OCI-LY3 (cell line): ENCODE measurements around the gene LSR.

ENCODE experiments used
- H2AFZ ChIP-seq: fragments of 200-600, 300-600 bp; shearing (Covaris generic); 2 replicates; pipeline ENCODE4 v1.6.0; 2014; ENCODE audit warnings: antibody characterized with exemption, low read depth, low read length
- H3K27ac ChIP-seq: fragments of 200-600, 300-600 bp; sonication (generic); 2 replicates; pipeline ENCODE4 v1.5.1; 2014; ENCODE audit warnings: mild to moderate bottlenecking, low read length, moderate library complexity, mixed read lengths
- H3K27me3 ChIP-seq: fragments of 200-600, 300-600 bp; sonication (generic); 2 replicates; pipeline ENCODE4 v1.6.1; 2014; ENCODE audit warnings: low read depth, low read length, mixed read lengths
- H3K36me3 ChIP-seq: fragments of 200-600, 300-600 bp; sonication (generic); replicated peaks from 2 replicates; pipeline ENCODE3; 2014; ENCODE audit warnings: low read depth, low read length, mixed read lengths
- H3K4me1 ChIP-seq: fragments of 300-600, 200-600 bp; sonication (generic); 2 replicates; pipeline ENCODE4 v1.6.1; 2014; ENCODE audit warnings: low read length, mixed read lengths
- H3K4me2 ChIP-seq: fragments of 200-600, 300-600 bp; sonication (generic); 2 replicates; pipeline ENCODE4 v1.6.1; 2014; ENCODE audit warnings: low read length, mixed read lengths
- H3K4me3 ChIP-seq: fragments of 300-600, 200-600 bp; sonication (generic); 2 replicates; pipeline ENCODE4 v1.5.1; 2014; ENCODE audit warnings: antibody characterized with exemption, mild to moderate bottlenecking, low read length, moderate library complexity
- H3K79me2 ChIP-seq: fragments of 300-600, 200-600 bp; shearing (Covaris generic); 2 replicates; pipeline ENCODE4 v1.6.1; 2014; ENCODE audit warnings: mild to moderate bottlenecking, low read length, mixed read lengths
- H3K9ac ChIP-seq: fragments of 300-600, 200-600 bp; shearing (Covaris generic); 2 replicates; pipeline ENCODE4 v1.6.0; 2014; ENCODE audit warnings: mild to moderate bottlenecking, low read length, moderate library complexity
- H3K9me3 ChIP-seq: fragments of 200-600, 300-600 bp; shearing (Covaris generic); 2 replicates; pipeline ENCODE4 v1.6.1; 2014; ENCODE audit warnings: low read length, mixed read lengths; ENCODE audit not compliant: insufficient read depth
- H4K20me1 ChIP-seq: fragments of 200-600, 300-600 bp; sonication (generic); 2 replicates; pipeline ENCODE4 v1.6.1; 2016; ENCODE audit warnings: low read length, mixed read lengths; ENCODE audit not compliant: insufficient read depth
- EZH2phosphoT487 ChIP-seq: fragments of 200-600 bp; shearing (Covaris generic); IDR thresholded peaks from 2 replicates; pipeline ENCODE4 v1.6.1; 2018; ENCODE audit warnings: antibody characterized with exemption, mixed run types, low read depth
- TF ChIP-seq, protein P1 (sequence below): fragments of 200-600, 300-600 bp; sonication (generic); IDR thresholded peaks from 2 replicates; pipeline ENCODE4 v1.5.1; 2014; ENCODE audit warnings: antibody characterized with exemption, low read length, low read depth

Gene LSR

DNA sequence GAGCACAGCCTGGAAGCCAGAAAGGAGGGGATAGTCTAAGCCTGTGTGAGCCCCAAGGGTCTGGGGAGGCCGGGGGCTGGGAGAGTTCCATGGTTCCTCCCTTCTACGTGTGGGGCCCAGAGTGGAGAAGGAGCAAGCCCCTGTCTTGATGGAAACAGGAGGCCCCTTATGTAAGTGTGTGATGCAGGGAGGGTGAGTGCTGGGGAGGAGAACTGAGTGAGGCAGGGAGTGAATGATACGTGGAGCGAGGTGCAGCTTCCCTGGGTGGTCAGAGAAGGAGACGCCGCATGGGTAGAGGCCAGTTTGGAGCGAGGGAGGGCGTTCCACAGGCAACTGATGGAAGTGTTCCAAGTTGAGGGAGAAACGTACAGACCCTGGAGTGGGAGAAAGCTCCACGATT, 59.1 kb downstream of the LSR start:
- peaks cover 8% of the 10 kb centered on the region for H3K4me1 ChIP-seq
- H3K27me3 ChIP-seq = no peaks in the 10 kb centered on the region
- H2AFZ ChIP-seq = no peak overlapping the region
- no peak overlapping the region for H3K4me3 ChIP-seq
- no peak overlapping the region for H3K9ac ChIP-seq
- H3K9me3 ChIP-seq = no peaks in the 10 kb centered on the region
- H3K27ac ChIP-seq = no peak overlapping the region
- no peaks in the 10 kb centered on the region for H4K20me1 ChIP-seq
- H3K79me2 ChIP-seq = no peaks in the 10 kb centered on the region
- no peaks in the 10 kb centered on the region for H3K36me3 ChIP-seq
- no peak for TF ChIP-seq EZH2phosphoT487
- TF ChIP-seq, protein P1, sequence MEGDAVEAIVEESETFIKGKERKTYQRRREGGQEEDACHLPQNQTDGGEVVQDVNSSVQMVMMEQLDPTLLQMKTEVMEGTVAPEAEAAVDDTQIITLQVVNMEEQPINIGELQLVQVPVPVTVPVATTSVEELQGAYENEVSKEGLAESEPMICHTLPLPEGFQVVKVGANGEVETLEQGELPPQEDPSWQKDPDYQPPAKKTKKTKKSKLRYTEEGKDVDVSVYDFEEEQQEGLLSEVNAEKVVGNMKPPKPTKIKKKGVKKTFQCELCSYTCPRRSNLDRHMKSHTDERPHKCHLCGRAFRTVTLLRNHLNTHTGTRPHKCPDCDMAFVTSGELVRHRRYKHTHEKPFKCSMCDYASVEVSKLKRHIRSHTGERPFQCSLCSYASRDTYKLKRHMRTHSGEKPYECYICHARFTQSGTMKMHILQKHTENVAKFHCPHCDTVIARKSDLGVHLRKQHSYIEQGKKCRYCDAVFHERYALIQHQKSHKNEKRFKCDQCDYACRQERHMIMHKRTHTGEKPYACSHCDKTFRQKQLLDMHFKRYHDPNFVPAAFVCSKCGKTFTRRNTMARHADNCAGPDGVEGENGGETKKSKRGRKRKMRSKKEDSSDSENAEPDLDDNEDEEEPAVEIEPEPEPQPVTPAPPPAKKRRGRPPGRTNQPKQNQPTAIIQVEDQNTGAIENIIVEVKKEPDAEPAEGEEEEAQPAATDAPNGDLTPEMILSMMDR = no peak
- no peak overlapping the region for H3K4me2 ChIP-seq

DNA sequence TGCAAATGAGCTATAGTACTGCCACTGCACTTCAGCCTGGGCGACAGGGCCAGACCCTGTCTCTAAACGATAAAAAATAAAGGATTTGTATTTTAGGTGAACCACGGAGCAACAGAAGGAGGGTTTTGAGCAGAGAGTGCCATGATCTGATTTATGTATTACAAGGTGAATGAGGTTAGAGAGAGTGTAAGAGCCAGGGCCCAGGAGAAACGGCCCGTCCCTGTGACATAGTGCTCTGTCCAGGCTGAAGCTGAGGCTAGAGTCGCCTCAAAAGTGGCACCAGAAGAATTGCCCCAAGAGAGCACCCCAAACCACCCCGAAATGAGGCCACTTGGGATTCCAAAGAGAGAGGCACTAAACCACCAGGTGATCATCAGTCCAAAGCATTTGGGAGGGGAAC, 60.1 kb downstream of the LSR start:
- H2AFZ ChIP-seq = no peak overlapping the region

DNA sequence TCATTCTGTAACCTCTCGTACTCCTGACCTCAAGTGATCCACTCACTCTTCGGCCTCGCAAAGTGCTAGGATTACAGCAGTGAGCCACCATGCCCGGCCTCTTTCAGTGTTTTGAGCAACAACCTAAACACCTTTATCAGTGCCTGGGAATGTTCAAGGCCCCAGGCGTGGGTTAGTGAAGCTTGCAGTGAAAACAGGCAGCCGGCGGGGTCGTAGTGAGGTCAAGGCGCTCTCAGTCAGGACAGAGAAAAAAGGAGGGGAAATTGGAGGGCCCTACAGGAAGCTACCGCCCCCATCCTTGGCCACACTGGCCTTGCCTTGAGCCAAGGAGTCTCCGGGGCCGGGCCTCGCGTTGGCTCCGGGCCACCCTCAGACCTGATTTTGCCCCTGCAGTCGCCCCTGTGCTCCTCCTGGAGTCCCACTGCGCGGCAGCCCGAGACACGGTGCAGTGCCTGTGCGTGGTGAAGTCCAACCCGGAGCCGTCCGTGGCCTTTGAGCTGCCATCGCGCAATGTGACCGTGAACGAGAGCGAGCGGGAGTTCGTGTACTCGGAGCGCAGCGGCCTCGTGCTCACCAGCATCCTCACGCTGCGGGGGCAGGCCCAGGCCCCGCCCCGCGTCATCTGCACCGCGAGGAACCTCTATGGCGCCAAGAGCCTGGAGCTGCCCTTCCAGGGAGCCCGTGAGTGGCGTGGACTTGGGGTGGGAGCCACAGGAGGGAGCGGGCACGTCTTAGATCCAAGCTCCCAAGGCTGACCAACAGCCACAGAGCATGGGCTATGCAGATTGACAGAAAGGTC, 60.9 kb downstream of the LSR start:
- Histone ChIP-seq H3K4me2 (no peak overlapping the region), H3K27ac (no peak overlapping the region), H3K36me3 (no peaks in the 10 kb centered on the region), H4K20me1 (no peaks in the 10 kb centered on the region), H3K9me3 (no peaks in the 10 kb centered on the region), H3K27me3 (0 out of 2 replicates have a peak, but pooled peaks cover 5% of the 10 kb centered on the region), H3K79me2 (no peaks in the 10 kb centered on the region), H3K4me3 (no peak overlapping the region), H3K4me1 (peaks cover 16% of the 10 kb centered on the region), H3K9ac (no peak overlapping the region), H2AFZ (no peak overlapping the region)
- TF ChIP-seq EZH2phosphoT487 = no peak
- TF ChIP-seq, protein P1 = no peak

More for the DNA sequence above, 60.1 kb downstream of the LSR start:
- H3K79me2 ChIP-seq = no peaks in the 10 kb centered on the region
- no peak overlapping the region for H3K9ac ChIP-seq
- H3K4me1 ChIP-seq = peaks cover 16% of the 10 kb centered on the region
- H3K9me3 ChIP-seq = no peaks in the 10 kb centered on the region
- 0 out of 2 replicates have a peak, but pooled peaks cover 3% of the 10 kb centered on the region for H3K27me3 ChIP-seq
- H3K4me2 ChIP-seq = no peak overlapping the region
- no peaks in the 10 kb centered on the region for H3K36me3 ChIP-seq
- H3K4me3 ChIP-seq = no peak overlapping the region
- TF ChIP-seq, protein P1 = no peak
- no peaks in the 10 kb centered on the region for H4K20me1 ChIP-seq
- H3K27ac ChIP-seq = no peak overlapping the region

DNA sequence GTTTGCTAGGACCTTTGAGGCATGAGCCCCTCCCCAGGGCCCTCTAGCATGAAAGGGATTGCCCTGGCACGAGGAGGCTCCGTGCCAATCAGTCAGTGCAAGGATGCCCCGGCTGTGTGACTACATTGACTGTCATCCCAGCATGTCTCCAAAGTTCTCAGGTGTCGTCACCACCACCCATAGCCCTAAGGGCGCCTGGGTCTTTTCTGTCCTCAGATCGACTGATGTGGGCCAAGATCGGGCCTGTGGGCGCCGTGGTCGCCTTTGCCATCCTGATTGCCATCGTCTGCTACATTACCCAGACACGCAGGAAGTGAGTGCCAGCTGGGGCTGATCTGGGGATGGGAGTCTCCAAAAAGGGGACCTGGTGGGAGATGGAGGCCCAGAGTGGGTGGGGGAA, 61.5 kb downstream of the LSR start:
- H3K4me1 ChIP-seq = peaks cover 16% of the 10 kb centered on the region
- H2AFZ ChIP-seq = no peak overlapping the region

More for the DNA sequence above, 61.5 kb downstream of the LSR start:
- no peaks in the 10 kb centered on the region for H3K9me3 ChIP-seq
- no peak overlapping the region for H3K27ac ChIP-seq
- H3K4me2 ChIP-seq = no peak overlapping the region
- H4K20me1 ChIP-seq = no peaks in the 10 kb centered on the region
- H3K27me3 ChIP-seq = 0 out of 2 replicates have a peak, but pooled peaks cover 5% of the 10 kb centered on the region
- H3K36me3 ChIP-seq = no peaks in the 10 kb centered on the region
- no peak for TF ChIP-seq EZH2phosphoT487
- TF ChIP-seq, protein P1 = no peak
- no peak overlapping the region for H3K9ac ChIP-seq
- no peak overlapping the region for H3K4me3 ChIP-seq
- H3K79me2 ChIP-seq = no peaks in the 10 kb centered on the region
